Measurements from ENCODE around the gene POP4. TPM values are rescaled to one million over a fixed set of nuclear protein-coding genes. Genes with fewer than 3 reads are reported as not detected.

Gene POP4
- total and polyA plus RNA-seq, 5 donors: 50.2 to 78.3 (median 56.4) TPM

DNA sequence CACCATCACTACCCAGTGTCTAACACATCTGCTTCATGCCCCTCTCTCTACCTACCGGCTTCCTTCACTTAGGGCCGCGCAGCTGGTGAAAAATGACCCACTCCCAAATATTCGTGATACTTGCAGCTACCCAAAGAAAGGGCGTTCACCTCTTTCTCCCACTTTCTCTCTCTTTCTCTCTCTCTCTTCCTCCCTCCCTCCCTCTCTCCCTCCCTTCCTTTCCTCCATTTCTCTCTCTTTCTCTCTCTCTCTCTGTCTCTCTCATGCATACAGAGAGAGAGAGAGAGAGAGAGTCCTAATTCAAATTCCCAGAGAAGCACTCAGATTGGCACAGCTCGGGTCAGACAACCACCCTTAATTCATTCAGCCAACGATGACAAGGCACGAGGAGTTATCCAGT, 27.7 kb upstream of the POP4 start:
- WGBS: 69% methylated on average over 8 of the region's 8 CpGs
- intact Hi-C loops (cut with DNase I): no loop called here
- no peak for ATAC-seq
- Histone ChIP-seq H3K4me3 (ENCODE audit: low read length) (no peak overlapping the region), H3K27me3 (ENCODE audit: control insufficient read depth, insufficient read depth) (no peaks in the 10 kb centered on the region), H3K27ac (ENCODE audit: low read length) (no peak overlapping the region), H3K9me3 (ENCODE audit: control insufficient read depth, low read length) (no peaks in the 10 kb centered on the region), H3K4me1 (ENCODE audit: control insufficient read depth, insufficient read depth, low read length) (no peaks in the 10 kb centered on the region)
- DNase-seq: no peak

DNA sequence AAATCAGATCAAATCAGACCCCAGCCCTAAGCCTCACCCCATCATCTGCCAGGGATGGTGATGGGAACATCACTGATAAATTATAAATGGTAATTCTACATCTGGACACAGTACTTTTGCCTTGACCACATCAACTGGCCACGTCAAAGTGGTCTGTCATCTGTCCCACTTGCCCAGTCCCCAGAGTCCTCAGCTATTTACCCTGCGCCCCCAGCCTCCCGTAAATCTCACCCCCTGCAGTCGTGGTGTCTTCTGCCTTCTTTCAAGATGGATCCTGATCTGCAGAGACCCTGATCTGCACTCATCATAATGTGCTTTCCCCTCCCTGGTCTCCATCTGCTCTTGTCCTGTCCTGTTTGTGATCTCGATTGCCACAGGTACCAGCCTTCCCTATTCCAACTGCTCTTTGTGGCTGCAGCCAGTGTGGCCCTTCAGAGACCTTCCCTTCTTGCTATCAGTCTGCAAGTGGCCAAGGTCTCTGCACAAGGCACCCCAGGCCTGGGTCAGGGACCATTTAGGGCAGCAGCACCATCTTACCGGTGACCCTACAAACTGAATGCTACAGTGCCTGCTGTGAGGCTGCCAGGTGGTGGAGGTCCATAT, 26.7 kb upstream of the POP4 start:
- Histone ChIP-seq H3K9me3 (ENCODE audit: control insufficient read depth, low read length) (no peaks in the 10 kb centered on the region), H3K27me3 (ENCODE audit: control insufficient read depth, insufficient read depth) (no peaks in the 10 kb centered on the region), H3K4me1 (ENCODE audit: control insufficient read depth, insufficient read depth, low read length) (no peaks in the 10 kb centered on the region), H3K27ac (ENCODE audit: low read length) (no peak overlapping the region), H3K4me3 (ENCODE audit: low read length) (no peak overlapping the region)
- intact Hi-C loops (cut with DNase I): no loop called here
- DNase-seq: no peak
- no peak for ATAC-seq
- 73% methylated on average over 6 of the region's 6 CpGs for WGBS

DNA sequence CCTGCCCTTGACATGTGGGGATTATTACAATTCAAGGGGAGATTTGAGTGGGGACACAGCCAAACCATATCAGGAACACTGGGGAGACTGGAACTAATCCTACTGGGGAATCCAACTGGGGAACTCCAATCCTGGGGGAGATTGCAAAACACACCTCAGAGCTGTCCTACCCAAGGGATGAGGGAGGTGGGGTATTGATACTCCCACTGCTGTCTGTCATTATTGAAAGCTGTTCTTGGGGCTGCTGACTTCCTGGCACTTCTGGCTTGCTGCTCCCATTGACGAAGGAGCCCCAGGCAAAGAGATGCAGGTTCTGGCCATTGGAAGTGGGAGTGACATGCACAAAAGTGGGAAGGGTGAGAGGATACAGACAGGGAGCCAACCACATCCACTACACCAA, 24.7 kb upstream of the POP4 start:
- H3K27ac ChIP-seq (ENCODE audit: low read length): no peak overlapping the region
- no peak for DNase-seq
- ATAC-seq: no peak
- no peaks in the 10 kb centered on the region for H3K9me3 ChIP-seq (ENCODE audit: control insufficient read depth, low read length)
- H3K27me3 ChIP-seq (ENCODE audit: control insufficient read depth, insufficient read depth): no peaks in the 10 kb centered on the region
- intact Hi-C loops (cut with DNase I): no loop called here
- WGBS: 37% methylated on average over 1 of the region's 1 CpG
- H3K4me3 ChIP-seq (ENCODE audit: low read length): no peak overlapping the region
- H3K4me1 ChIP-seq (ENCODE audit: control insufficient read depth, insufficient read depth, low read length): no peaks in the 10 kb centered on the region

DNA sequence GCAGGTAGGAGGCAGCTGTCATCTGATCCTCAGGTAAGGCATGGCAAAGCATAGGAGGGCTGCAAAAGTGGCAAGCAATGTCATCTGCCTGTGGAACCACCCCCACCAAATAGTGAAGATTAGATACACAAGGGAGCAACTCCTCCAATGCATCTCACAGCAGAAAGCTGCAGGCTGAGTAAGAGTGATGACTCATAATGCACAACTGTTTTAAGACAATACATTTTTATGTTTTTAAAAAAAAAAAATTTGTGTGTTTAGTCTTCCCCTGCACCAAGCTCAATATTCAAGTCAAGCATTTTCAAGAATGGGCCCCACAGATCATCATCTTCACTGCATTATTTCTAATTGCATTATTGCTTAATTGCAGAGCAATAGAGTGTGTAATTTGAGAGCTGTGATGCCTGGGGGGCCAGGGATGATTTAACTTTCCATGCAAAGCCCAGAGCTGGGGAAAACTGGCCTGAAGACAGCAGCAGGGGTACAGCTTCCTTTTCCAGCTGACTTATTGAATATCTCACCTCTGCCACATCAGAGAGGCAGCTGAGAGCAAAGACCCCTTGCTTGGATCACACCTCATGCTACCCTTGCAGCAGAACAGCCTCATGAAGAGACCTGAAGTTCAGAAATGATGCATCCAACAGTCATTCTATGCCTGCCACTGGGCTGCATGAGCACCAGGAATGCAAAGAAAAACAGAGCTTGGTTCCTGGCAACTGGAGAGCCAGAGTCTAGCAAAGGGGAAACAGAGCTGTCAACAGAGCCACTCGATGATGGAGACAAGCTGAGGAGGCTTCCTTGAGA, 22.7 kb upstream of the POP4 start:
- no peak overlapping the region for H3K27ac ChIP-seq (ENCODE audit: low read length)
- ATAC-seq: no peak
- DNase-seq: no peak
- 30% methylated on average over 1 of the region's 1 CpG for WGBS
- no peaks in the 10 kb centered on the region for H3K27me3 ChIP-seq (ENCODE audit: control insufficient read depth, insufficient read depth)
- H3K9me3 ChIP-seq (ENCODE audit: control insufficient read depth, low read length): no peaks in the 10 kb centered on the region
- no peak overlapping the region for H3K4me3 ChIP-seq (ENCODE audit: low read length)
- no peaks in the 10 kb centered on the region for H3K4me1 ChIP-seq (ENCODE audit: control insufficient read depth, insufficient read depth, low read length)
- intact Hi-C loops (cut with DNase I): no loop called here

- Histone ChIP-seq H3K9me3 (ENCODE audit: control insufficient read depth, low read length) (no peaks in the 10 kb centered on the region), H3K27me3 (ENCODE audit: control insufficient read depth, insufficient read depth) (no peaks in the 10 kb centered on the region), H3K4me1 (ENCODE audit: control insufficient read depth, insufficient read depth, low read length) (no peaks in the 10 kb centered on the region), H3K27ac (ENCODE audit: low read length) (no peak overlapping the region), H3K4me3 (ENCODE audit: low read length) (no peak overlapping the region)
- 59% methylated on average over 2 of the region's 2 CpGs for WGBS
- DNase-seq (no peak), ATAC-seq (no peak)
- intact Hi-C loops (cut with DNase I): no loop called here
Observed at GRCh38 chr19:29586401-29586800, 19.7 kb upstream of the POP4 start.

- 71% methylated on average over 3 of the region's 3 CpGs for WGBS
- H3K4me1 ChIP-seq (ENCODE audit: control insufficient read depth, insufficient read depth, low read length): no peaks in the 10 kb centered on the region
- no peak for DNase-seq
- H3K27ac ChIP-seq (ENCODE audit: low read length): no peak overlapping the region
- no peaks in the 10 kb centered on the region for H3K9me3 ChIP-seq (ENCODE audit: control insufficient read depth, low read length)
- H3K27me3 ChIP-seq (ENCODE audit: control insufficient read depth, insufficient read depth): no peaks in the 10 kb centered on the region
- H3K4me3 ChIP-seq (ENCODE audit: low read length): no peak overlapping the region
- ATAC-seq: no peak
- intact Hi-C loops (cut with DNase I): no loop called here
Observed at GRCh38 chr19:29587059-29587458, 19.0 kb upstream of the POP4 start.

GRCh38 chr19:29587518-29587986, 18.5 kb upstream of the POP4 start:
- H3K4me1 ChIP-seq (ENCODE audit: control insufficient read depth, insufficient read depth, low read length): no peaks in the 10 kb centered on the region
- no peaks in the 10 kb centered on the region for H3K9me3 ChIP-seq (ENCODE audit: control insufficient read depth, low read length)
- no peak overlapping the region for H3K27ac ChIP-seq (ENCODE audit: low read length)
- no peaks in the 10 kb centered on the region for H3K27me3 ChIP-seq (ENCODE audit: control insufficient read depth, insufficient read depth)
- no peak for ATAC-seq
- WGBS: 52% methylated on average over 2 of the region's 2 CpGs
- no peak overlapping the region for H3K4me3 ChIP-seq (ENCODE audit: low read length)
- intact Hi-C loops (cut with DNase I): no loop called here
- no peak for DNase-seq

GRCh38 chr19:29588095-29588494, 18.0 kb upstream of the POP4 start:
- 88% methylated on average over 2 of the region's 2 CpGs for WGBS
- no peaks in the 10 kb centered on the region for H3K27me3 ChIP-seq (ENCODE audit: control insufficient read depth, insufficient read depth)
- no peaks in the 10 kb centered on the region for H3K4me1 ChIP-seq (ENCODE audit: control insufficient read depth, insufficient read depth, low read length)
- DNase-seq (no peak), ATAC-seq (no peak)
- intact Hi-C loops (cut with DNase I): no loop called here
- no peak overlapping the region for H3K27ac ChIP-seq (ENCODE audit: low read length)
- H3K9me3 ChIP-seq (ENCODE audit: control insufficient read depth, low read length): no peaks in the 10 kb centered on the region
- no peak overlapping the region for H3K4me3 ChIP-seq (ENCODE audit: low read length)

DNA sequence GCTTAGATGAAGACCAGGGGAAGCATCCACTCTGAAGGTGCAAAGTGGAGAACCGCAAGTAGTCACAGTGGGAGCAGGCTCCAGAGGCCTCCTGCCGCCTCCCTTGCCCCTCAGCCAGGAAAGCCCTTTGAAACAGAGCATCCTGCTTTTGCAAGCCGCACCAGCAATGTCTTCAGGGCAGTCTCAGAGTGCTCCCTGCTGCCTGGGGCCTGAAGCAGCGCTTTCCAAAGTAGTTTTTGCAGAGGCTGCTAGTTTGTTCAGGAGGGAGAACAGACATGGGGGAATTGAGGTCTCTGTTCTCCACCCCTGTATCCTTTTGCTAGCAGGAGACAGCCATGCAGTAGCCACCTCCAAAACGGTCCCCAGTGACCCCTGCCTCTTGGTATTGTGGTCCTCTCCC, 15.8 kb upstream of the POP4 start:
- DNase-seq: no peak
- ATAC-seq: no peak
- intact Hi-C loops (cut with DNase I): no loop called here
- WGBS: 36% methylated on average over 5 of the region's 5 CpGs
- H3K27ac ChIP-seq (ENCODE audit: low read length): no peak overlapping the region
- H3K9me3 ChIP-seq (ENCODE audit: control insufficient read depth, low read length): no peaks in the 10 kb centered on the region
- H3K27me3 ChIP-seq (ENCODE audit: control insufficient read depth, insufficient read depth): no peaks in the 10 kb centered on the region
- no peaks in the 10 kb centered on the region for H3K4me1 ChIP-seq (ENCODE audit: control insufficient read depth, insufficient read depth, low read length)
- H3K4me3 ChIP-seq (ENCODE audit: low read length): no peak overlapping the region

- Histone ChIP-seq H3K27me3 (ENCODE audit: control insufficient read depth, insufficient read depth) (no peaks in the 10 kb centered on the region), H3K9me3 (ENCODE audit: control insufficient read depth, low read length) (no peaks in the 10 kb centered on the region), H3K27ac (ENCODE audit: low read length) (no peak overlapping the region), H3K4me1 (ENCODE audit: control insufficient read depth, insufficient read depth, low read length) (no peaks in the 10 kb centered on the region), H3K4me3 (ENCODE audit: low read length) (no peak overlapping the region)
- 84% methylated on average over 3 of the region's 3 CpGs for whole genome bisulfite sequencing
- no peak for DNase-seq
- no peak for ATAC-seq
- intact Hi-C loops (cut with DNase I): no loop called here
Observed at GRCh38 chr19:29591670-29592069, 14.4 kb upstream of the POP4 start.

DNA sequence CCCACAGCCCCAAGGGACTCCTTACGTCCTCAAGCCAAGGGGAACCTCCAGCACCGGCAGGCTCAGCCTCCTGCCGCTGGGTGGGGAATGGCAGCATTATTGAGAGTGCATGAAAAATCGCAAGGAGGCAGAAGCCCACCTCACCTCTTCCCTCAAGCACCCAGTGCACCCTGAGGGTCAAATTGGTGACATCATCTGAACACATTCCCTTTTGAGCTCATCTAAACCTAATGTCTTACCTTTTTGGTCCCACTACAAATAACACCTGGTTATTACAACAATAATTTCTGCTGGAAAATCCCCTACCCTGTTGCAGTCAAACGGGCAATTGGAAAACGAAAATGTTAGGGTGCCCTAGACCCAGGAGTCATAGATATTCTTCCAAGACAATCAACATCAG, 12.2 kb upstream of the POP4 start:
- WGBS: 70% methylated on average over 6 of the region's 6 CpGs
- intact Hi-C loops (cut with DNase I): no loop called here
- ATAC-seq: no peak

More for the DNA sequence above, 12.2 kb upstream of the POP4 start:
- Histone ChIP-seq H3K27ac (ENCODE audit: low read length) (no peak overlapping the region), H3K4me1 (ENCODE audit: control insufficient read depth, insufficient read depth, low read length) (no peaks in the 10 kb centered on the region), H3K4me3 (ENCODE audit: low read length) (no peak overlapping the region), H3K9me3 (ENCODE audit: control insufficient read depth, low read length) (no peaks in the 10 kb centered on the region), H3K27me3 (ENCODE audit: control insufficient read depth, insufficient read depth) (no peaks in the 10 kb centered on the region)
- DNase-seq: no peak
